GM04504 (cell line): ENCODE measurements around the gene TAS2R31.
"Not testable (repeated sequence)": the region's sequence is repeated elsewhere in the genome, so short reads cannot be mapped to it uniquely, and the experiment has no call there.

Experiments
- DNase-seq: peaks from one replicate; pipeline ENCODE4 v3.0.0-alpha.2; 2012; ENCODE audit warnings: low read depth

TAS2R31 gene

DNA sequence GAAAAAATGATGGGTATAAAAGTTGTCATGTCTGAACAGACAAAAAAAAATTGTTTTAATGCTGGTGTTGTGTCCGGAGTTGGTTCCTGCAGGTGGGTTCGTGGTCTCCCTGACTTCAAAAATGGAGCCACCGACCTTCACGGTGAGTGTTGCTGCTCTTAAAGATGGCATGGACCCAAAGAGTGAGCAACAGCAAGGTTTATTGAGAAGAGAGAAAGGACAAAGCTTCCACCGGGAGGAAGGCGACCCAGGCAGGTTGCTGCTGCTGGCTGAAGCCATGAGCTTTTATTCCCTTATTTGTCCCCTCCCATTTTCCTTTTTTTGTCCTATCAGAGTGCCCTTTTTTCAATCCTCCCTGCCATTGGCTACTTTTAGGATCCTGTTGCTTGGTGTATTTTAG is at the start of gene TAS2R31:
Gene TAS2R31 (minus strand): TSS at position 101 of the 400 bp plus-strand sequence. CDS start 72 bp downstream, at position 29.
- DNase-seq: no peak

DNA sequence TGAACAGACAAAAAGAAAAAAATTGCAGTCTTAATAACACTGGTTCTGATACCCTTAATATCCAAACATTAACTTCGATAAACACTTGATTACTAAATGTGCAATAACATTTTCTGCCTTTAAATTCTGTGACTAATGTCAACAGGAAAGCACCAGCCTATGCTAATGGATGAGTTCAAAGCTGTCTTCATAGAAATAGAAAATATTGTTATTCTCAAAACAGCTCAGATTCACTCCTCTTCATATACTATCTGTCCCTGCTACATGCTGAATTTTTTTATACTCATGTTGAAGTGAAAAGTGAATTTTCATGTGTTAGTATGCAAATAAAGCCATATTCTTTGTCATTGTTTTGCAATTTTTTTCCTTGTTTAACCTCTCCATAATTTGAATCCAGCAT is 47.0 kb upstream of the TAS2R31 start:
- DNase-seq: no peak

GRCh38 chr12:11075642-11076041 is 44.4 kb upstream of the TAS2R31 start:
- DNase-seq: no peak

DNA sequence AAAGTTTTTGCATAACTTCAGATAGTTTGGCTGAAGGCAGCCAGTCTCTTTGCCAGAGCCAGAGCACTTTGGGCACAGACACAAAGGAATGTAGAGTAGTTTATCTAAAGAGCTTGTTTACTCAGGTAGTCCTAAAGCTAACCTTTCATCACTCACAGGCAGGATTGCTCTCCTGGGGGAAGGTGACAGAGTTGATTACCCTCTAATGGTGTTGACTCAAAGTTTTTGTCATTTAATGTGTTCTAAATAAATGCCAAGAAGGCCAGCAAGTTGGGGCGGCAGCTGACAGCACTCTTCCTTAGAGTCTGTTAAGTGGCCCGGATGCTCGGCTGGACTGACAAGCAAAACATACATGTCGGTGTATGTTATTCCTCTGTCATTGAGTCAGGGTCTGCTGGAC is 40.2 kb upstream of the TAS2R31 start:
- no peak for DNase-seq

DNA sequence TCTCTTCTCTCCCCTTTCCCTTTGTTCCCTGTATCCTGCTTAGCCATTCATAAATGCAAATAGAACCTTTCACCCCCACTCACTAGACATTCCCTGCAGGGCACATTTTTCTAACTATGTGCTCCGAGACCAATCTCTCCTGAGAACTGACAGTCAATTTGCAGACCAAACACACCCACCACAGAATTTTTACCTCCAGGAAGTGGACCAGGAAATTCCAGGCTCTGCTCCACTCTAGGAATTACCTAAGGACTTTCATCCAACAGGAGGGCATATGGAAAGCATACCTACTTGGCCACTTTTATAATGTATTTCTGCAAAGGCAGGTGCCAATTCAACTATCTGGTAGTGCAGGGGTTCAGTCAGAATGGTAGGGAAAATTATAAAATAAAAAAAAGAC is 39.8 kb upstream of the TAS2R31 start:
- no peak for DNase-seq

GRCh38 chr12:11069854-11070365 is 38.7 kb upstream of the TAS2R31 start:
- no peak for DNase-seq

DNA sequence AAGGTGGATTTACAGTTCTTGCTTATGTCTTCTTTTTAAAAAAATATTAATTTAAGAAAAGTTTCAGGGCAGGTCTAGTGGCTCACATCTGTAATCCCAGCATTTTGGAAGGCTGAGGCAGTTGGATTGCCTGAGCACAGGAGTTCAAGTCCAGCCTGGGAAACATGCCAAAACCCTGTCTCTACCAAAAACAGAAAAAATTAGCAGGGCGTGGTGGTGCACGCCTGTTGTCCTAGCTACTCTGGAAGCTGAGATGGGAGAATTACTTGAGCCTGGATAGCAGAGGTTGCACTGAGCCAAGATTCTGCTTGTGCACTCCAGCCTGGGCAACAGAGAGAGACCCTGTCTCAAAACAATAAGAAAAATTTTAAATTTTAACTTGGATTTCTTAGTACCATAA is 36.3 kb upstream of the TAS2R31 start:
- DNase-seq: no peak

DNA sequence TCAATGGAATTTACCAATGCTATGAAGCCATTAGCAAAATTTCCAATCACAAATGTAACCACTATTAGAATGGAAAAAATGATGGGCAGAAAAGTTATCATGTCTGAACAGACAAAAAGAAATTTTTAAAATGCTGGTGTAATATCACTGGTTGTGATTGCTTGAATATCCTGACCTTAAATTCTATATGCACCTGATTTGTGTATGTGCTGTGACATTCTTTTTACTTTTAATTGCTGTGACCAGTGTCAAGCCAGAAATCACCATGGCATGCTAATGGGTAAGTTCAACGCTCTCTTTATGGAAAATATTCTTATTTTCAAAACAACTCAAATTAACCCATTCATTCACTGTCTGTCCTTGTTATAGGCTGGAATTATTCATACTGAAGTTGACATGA is 31.0 kb upstream of the TAS2R31 start, which contains the start of gene TAS2R46:
Gene TAS2R46 (minus strand): TSS at position 101 of the 400 bp plus-strand sequence. CDS start 0 bp downstream, at position 101.
- not testable (repeated sequence) for DNase-seq

- DNase-seq: no peak
Observed at GRCh38 chr12:11059784-11060183, 28.6 kb upstream of the TAS2R31 start.

- no peak for DNase-seq
Observed at GRCh38 chr12:11059041-11059440, 27.8 kb upstream of the TAS2R31 start.

DNA sequence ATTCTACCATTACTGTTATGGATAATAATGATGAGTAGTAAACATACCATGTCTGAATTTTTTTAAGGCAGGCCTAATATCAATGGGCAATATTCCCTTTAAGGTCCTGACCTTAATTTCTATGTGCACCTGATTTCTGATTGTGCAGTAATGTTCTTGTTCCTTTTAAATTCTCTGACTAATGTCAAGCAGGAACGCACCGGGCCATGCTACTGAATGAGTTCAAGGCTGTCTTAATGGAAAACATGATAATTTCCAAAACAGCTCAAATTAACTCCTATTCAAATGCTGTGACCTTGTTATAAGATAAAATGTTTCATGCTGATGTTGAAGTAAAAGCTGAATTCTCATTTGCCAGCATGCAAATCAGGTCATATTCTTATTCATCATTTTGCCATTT is 24.1 kb upstream of the TAS2R31 start:
- DNase-seq: no peak

DNA sequence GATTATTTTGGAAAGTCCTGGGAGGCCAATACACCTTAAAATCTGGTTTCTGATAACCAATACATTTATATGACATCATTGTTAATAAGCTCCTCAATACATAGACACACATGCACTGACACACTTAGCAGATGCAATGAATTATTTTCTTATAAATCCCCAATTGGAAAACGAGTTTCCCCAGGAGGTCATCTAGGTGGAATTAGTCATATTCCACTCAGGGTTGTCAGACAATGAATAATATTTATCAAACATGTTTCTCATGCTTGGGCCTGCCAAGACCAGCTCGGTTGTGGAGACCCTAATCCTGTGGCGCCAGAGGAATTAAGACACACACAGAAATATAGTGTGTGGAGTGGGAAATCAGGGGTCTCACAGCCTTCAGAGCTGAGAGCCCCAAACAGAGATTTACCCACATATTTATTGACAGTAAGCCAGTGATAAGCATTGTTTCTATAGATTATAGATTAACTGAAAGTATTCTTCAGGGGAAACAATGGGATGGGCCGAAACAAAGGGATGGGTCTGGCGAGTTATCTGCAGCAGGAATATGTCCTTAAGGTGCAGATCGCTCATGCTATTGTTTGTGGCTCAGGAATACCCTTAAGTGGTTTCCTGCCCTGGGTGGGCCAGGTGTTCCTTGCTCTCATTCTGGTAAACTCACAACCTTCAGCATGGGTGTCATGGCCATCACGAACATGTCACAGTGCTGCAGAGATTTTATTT is 18.8 kb upstream of the TAS2R31 start:
- DNase-seq: not testable (repeated sequence)

GRCh38 chr12:11041366-11041765 is 10.2 kb upstream of the TAS2R31 start:
- DNase-seq: not testable (repeated sequence)

DNA sequence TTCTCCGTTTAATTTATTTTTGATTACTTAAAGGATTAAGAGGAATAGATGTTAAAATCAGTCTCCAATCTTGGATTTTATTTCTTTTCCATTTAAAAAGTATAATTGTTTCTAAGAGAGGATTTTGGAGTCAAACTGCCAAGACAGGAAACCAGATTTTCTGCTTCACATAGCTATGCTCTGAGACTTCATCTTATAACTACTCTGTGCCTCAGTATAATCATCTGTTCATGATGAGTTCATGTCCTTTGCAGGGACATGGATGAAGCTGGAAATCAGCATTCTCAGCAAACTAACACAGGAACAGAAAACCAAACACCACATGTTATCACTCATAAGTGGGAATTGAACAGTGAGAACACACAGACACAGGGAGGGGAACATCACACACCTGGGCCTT is 9.0 kb upstream of the TAS2R31 start:
- DNase-seq: no peak

- no peak for DNase-seq
Observed at GRCh38 chr12:11039171-11039570, 8.0 kb upstream of the TAS2R31 start.

DNA sequence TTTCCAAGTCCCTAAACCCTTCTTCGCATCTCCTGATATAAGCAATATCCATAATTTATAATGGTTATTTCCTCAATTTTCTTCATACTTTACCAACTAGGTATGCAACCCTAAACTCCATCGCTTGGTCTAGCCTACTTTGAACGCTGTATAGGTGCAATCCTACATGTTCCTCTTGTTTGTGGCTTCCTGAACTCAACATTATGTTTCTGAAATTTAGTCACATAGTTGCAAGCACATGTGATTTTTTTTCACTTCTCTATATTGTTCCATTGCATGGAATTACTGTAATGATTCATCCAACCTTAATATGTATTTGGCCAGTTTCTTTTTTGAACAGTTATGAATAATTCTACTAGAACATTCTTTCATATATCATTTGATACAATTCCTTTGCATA is 2.8 kb upstream of the TAS2R31 start:
- not testable (repeated sequence) for DNase-seq

DNA sequence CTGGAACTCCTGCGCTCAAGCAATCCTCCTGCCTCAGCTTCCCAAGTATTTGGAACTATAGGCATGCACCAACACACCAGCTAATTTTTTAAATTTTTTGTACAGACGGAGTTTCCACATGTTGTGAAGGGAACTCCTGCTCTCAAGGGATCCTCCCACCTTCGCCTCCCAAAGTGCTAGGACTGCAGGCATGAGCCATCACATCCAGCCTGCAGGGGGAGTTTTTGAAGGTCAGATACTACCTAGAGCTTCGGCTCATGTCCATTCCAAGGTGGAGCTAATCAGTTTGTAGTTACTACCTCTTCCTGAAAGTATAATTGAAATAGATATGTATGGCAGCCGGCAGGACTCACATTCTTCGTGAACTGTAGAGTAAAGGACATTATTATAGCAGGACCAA is 5.1 kb downstream of the TAS2R31 start:
- DNase-seq: no peak

DNA sequence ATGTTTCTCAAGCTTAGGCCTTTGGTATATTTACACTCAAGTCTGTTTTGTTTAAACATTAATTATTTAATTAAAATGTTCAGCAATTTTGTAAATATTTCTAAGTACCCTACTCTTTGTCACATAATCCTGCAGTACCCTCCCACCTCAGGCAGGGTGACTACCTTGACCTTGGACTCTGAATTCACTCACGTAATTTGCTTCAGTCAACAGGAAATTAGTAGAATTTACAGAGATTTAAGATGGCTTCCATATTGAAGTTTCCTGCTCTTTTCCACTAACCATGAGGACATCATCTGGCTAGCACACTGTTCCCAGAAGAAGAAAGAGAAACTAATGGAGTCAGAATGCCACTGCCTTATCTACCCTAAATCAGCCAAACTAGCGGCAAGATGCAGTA is 7.8 kb downstream of the TAS2R31 start:
- no peak for DNase-seq

GRCh38 chr12:11022520-11022919 is 8.7 kb downstream of the TAS2R31 start, which contains the start of gene TAS2R19:
Gene TAS2R19, minus strand, starts transcription at chr12:11022620. Its CDS starts 49 bp downstream, at chr12:11022571.
- DNase-seq: no peak

DNA sequence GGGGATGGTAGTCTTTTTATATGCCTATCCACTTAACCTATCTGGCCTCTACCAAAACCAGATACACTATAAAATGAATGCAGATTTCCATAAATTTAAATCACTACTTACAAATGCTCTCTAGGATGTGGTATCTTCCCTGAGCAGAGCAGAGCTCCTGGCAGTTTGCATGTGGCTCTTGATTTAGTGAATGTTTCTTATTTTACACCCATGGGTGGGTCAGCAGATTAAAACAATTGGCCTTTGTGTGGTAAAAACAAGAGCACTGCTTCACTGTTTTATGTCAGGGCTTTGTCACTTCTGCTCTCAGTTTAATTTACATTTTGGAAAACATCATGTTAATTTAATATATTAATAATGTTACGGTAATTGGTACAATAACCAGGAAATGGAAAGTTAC is 14.3 kb downstream of the TAS2R31 start:
- no peak for DNase-seq

GRCh38 chr12:11015775-11016430 is 15.3 kb downstream of the TAS2R31 start:
- DNase-seq: no peak

DNA sequence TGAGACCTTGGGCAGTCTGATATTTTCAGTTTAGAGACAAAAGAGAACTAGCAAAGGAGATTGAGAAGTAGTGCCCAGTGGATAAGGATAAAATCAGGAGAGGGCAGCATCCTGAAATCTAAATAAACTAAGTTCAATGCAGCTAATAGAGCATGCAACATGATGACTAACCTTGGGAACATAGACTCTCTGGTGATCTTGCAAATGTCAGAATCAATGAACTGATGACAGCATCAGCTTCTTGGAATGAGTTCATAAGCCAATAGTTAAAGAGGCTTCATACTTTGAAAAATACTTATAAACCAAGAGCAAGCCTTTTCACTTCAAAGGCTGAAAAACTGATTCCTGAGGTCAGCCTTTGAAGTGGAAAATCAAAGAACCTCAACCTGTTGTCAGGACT is 17.0 kb downstream of the TAS2R31 start:
- DNase-seq: peak; percentile 2

- DNase-seq: no peak
Observed at GRCh38 chr12:11007608-11008007, 23.6 kb downstream of the TAS2R31 start.
